ENCODE data around the gene CACHD1. TPM values are rescaled to one million over a fixed set of nuclear protein-coding genes. Genes with fewer than 3 reads are reported as not detected.
"Not testable (repeated sequence)": the region's sequence is repeated elsewhere in the genome, so short reads cannot be mapped to it uniquely, and the experiment has no call there.

CACHD1 gene
- total RNA-seq, 1 donor from 2014 or later = 12.8 TPM

GRCh38 chr1:64701886-64702285, 232.0 kb downstream of the CACHD1 start:
- DNase-seq = no peak

GRCh38 chr1:64702670-64703069, 232.7 kb downstream of the CACHD1 start:
- not testable (repeated sequence) for DNase-seq

- DNase-seq = no peak
Observed at GRCh38 chr1:64703600-64703999, 233.7 kb downstream of the CACHD1 start.

- no peak for DNase-seq
Observed at GRCh38 chr1:64705591-64705990, 235.7 kb downstream of the CACHD1 start.

- DNase-seq = no peak
Observed at GRCh38 chr1:64711266-64711665, 241.3 kb downstream of the CACHD1 start.

- no peak for DNase-seq
Observed at GRCh38 chr1:64712049-64712448, 242.1 kb downstream of the CACHD1 start.

- no peak for DNase-seq
Observed at GRCh38 chr1:64715186-64715585, 245.3 kb downstream of the CACHD1 start.

GRCh38 chr1:64721135-64721534, 251.2 kb downstream of the CACHD1 start:
- DNase-seq = no peak

- DNase-seq = no peak
Observed at GRCh38 chr1:64721576-64722145, 251.7 kb downstream of the CACHD1 start.

GRCh38 chr1:64727861-64728260, 257.9 kb downstream of the CACHD1 start:
- DNase-seq = no peak

- no peak for DNase-seq
Observed at GRCh38 chr1:64733581-64734286, 263.8 kb downstream of the CACHD1 start.

- DNase-seq = no peak
Observed at GRCh38 chr1:64734287-64734652, 264.3 kb downstream of the CACHD1 start.

- not testable (repeated sequence) for DNase-seq
Observed at GRCh38 chr1:64740687-64741086, 270.8 kb downstream of the CACHD1 start.

Small RNA genes lying within 50 kb of the gene (small RNA-seq; reads per million reads assigned to genes)
- gene MIR4794 (ENCODE audit: low replicate concordance) = not detected

All from tongue (tissue), 3 donors.